Ishikawa (cell line): Measurements from ENCODE around the gene LRRC8D.

Source experiments
- CEBPB ChIP-seq: IDR thresholded peaks from 2 replicates; pipeline ENCODE4 v1.6.1; 2012
- CREB1 ChIP-seq: IDR thresholded peaks from 2 replicates; pipeline ENCODE4 v1.6.1; 2012; ENCODE audit warnings: low read depth
- EGR1 ChIP-seq: IDR thresholded peaks from 2 replicates; pipeline ENCODE4 v1.6.1; 2012
- EP300 ChIP-seq: IDR thresholded peaks from 2 replicates; pipeline ENCODE4 v1.6.1; 2012; ENCODE audit warnings: borderline replicate concordance
- FOXM1 ChIP-seq: IDR thresholded peaks from 2 replicates; pipeline ENCODE4 v1.6.1; 2012; ENCODE audit warnings: low read depth, borderline replicate concordance
- MAX ChIP-seq: IDR thresholded peaks from 2 replicates; pipeline ENCODE4 v1.6.1; 2012
- NFIC ChIP-seq: IDR thresholded peaks from 2 replicates; pipeline ENCODE4 v1.6.1; 2012
- RAD21 ChIP-seq: IDR thresholded peaks from 2 replicates; pipeline ENCODE4 v1.6.1; 2012; ENCODE audit warnings: low read depth
- REST ChIP-seq: IDR thresholded peaks from 2 replicates; pipeline ENCODE4 v1.6.1; 2012; ENCODE audit warnings: low read depth, mild to moderate bottlenecking
- TAF1 ChIP-seq: IDR thresholded peaks from 2 replicates; pipeline ENCODE4 v1.6.1; 2012; ENCODE audit warnings: low read depth, mild to moderate bottlenecking
- TCF12 ChIP-seq: IDR thresholded peaks from 2 replicates; pipeline ENCODE4 v1.6.1; 2012; ENCODE audit warnings: low read depth
- TEAD4 ChIP-seq: IDR thresholded peaks from 2 replicates; pipeline ENCODE4 v1.6.1; 2012
- YY1 ChIP-seq: IDR thresholded peaks from 2 replicates; pipeline ENCODE4 v1.6.1; 2012; ENCODE audit warnings: low read depth
- ZBTB7A ChIP-seq: IDR thresholded peaks from 2 replicates; pipeline ENCODE4 v1.6.1; 2012; ENCODE audit warnings: low read depth

The LRRC8D gene

GRCh38 chr1:89884718-89885596 is 64.1 kb downstream of the LRRC8D start:
- no peak for TF ChIP-seq ZBTB7A
- no peak for TF ChIP-seq NFIC
- no peak for TF ChIP-seq FOXM1
- no peak for TF ChIP-seq TAF1

- no peak for TF ChIP-seq EGR1
These were observed 66.4 kb downstream of the LRRC8D start for GRCh38 chr1:89887270-89887669.

GRCh38 chr1:89887713-89888112 is 66.9 kb downstream of the LRRC8D start:
- TF ChIP-seq TEAD4 (no peak), MAX (no peak), RAD21 (no peak), EGR1 (no peak), ZBTB7A (no peak), TCF12 (no peak), REST (no peak), FOXM1 (no peak), CEBPB (no peak), TAF1 (no peak), YY1 (no peak)

- TF ChIP-seq EP300 = no peak
- no peak for TF ChIP-seq ZBTB7A
- TF ChIP-seq MAX = no peak
- TF ChIP-seq TCF12 = no peak
These were observed 67.9 kb downstream of the LRRC8D start for GRCh38 chr1:89888480-89889322.

GRCh38 chr1:89889323-89889615 is 68.4 kb downstream of the LRRC8D start:
- no peak for TF ChIP-seq FOXM1
- no peak for TF ChIP-seq CREB1

GRCh38 chr1:89890085-89890752 is 69.4 kb downstream of the LRRC8D start:
- TF ChIP-seq REST (no peak), EGR1 (no peak), TEAD4 (no peak), NFIC (peak; percentile 69), RAD21 (no peak), CREB1 (no peak)

- peak; percentile 71 for TF ChIP-seq REST
- no peak for TF ChIP-seq ZBTB7A
These were observed 72.0 kb downstream of the LRRC8D start for GRCh38 chr1:89892816-89893215.
